Measurements from ENCODE around the gene LRRC27.

The LRRC27 gene

DNA sequence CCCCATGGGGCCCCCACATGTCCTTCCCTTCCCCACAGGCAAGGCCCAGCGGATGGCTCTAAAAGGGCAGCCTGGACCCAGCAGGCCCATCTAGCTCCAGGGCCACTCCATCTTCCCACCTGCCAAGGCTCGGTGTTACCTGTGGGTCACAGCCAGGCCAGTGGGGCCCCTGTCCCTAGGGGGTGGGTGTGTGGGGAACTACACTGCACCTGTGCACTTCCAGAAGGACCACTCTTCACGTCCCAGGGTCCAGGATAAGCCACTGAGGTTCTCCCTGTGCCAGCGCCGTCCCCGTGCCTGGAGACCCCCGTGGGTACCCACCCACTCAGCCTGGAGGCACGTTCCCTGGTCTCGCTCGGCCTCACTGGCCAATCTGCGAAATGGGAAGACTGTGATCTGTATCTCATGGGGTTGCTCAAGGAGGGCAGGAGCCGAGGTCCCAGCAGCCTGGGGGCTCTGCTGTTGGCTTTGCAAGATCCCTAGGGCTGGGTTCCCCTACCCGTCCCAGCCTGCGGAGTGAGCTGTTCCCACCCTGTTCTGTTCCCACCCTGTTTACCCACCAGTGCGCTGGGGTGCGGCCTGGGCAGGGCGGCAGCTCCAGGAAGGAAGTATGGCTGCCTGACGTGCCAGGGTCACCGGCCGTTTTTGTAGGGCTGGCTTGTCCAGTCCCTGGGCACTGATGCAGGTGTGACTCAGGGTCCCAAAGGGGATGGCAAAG is 69.6 kb downstream of the LRRC27 start:
- Histone ChIP-seq H3K9ac (ENCODE audit: low read length) (no peak overlapping the region), H3K27ac (ENCODE audit: low read depth, low read length) (no peak overlapping the region)

DNA sequence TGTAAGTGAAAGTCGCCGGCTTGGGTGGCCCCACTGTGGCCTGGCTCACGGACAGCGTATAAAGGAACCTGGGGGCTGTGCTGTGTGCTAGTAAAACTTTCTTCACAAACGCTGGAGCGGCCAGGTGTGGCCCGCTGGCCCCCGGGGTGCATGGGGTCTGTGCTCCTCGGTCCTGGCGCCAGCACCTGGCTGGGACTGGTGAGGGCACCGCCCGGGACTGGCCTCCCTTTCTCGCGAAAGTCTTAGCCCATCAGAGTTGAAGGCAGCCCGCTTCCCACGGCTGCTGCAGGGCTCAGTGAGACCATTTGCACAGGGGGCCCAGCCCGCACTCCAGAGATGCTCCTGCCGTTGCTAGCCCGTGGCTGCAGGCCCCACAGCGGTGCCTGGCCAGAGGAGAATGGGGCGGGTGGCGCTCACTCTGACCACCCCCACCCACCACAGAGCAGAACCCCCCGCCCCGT is 70.8 kb downstream of the LRRC27 start:
- H3K79me2 ChIP-seq (ENCODE audit: insufficient read depth, low read length): no peaks in the 10 kb centered on the region
- no peak overlapping the region for H3K27ac ChIP-seq (ENCODE audit: low read depth, low read length)
- H3K4me2 ChIP-seq (ENCODE audit: low read depth, low read length, poor library complexity, severe bottlenecking): no peak overlapping the region
- no peak overlapping the region for H3K9ac ChIP-seq (ENCODE audit: low read length)
- no peaks in the 10 kb centered on the region for H3K36me3 ChIP-seq (ENCODE audit: low read length)
- H3F3A ChIP-seq (ENCODE audit: insufficient read depth): no peaks in the 10 kb centered on the region
- no peak overlapping the region for H2AFZ ChIP-seq (ENCODE audit: low read depth, low read length, severe bottlenecking)
- H3K9me2 ChIP-seq (replicated peaks; ENCODE audit: insufficient read depth, low read length): no peaks in the 10 kb centered on the region
- no peak overlapping the region for H3K4me3 ChIP-seq (ENCODE audit: insufficient read depth, low read length, poor library complexity, severe bottlenecking)
- TF ChIP-seq EZH2phosphoT487 (conservative IDR thresholded peaks at IDR 0.05; ENCODE audit: low read length): no peak
- TF ChIP-seq, protein P1, sequence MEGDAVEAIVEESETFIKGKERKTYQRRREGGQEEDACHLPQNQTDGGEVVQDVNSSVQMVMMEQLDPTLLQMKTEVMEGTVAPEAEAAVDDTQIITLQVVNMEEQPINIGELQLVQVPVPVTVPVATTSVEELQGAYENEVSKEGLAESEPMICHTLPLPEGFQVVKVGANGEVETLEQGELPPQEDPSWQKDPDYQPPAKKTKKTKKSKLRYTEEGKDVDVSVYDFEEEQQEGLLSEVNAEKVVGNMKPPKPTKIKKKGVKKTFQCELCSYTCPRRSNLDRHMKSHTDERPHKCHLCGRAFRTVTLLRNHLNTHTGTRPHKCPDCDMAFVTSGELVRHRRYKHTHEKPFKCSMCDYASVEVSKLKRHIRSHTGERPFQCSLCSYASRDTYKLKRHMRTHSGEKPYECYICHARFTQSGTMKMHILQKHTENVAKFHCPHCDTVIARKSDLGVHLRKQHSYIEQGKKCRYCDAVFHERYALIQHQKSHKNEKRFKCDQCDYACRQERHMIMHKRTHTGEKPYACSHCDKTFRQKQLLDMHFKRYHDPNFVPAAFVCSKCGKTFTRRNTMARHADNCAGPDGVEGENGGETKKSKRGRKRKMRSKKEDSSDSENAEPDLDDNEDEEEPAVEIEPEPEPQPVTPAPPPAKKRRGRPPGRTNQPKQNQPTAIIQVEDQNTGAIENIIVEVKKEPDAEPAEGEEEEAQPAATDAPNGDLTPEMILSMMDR (IDR thresholded peaks at IDR 0.05; ENCODE audit: insufficient read depth, low read length, poor library complexity, severe bottlenecking): no peak
- no peaks in the 10 kb centered on the region for H4K20me1 ChIP-seq (ENCODE audit: low read depth, low read length)
- H3K9me3 ChIP-seq (ENCODE audit: insufficient read depth, low read length): no peaks in the 10 kb centered on the region
- H3K27me3 ChIP-seq (ENCODE audit: low read length): no peaks in the 10 kb centered on the region

More for the DNA sequence above, 69.6 kb downstream of the LRRC27 start:
- H3K4me2 ChIP-seq (ENCODE audit: low read depth, low read length, poor library complexity, severe bottlenecking): no peak overlapping the region
- H3K9me2 ChIP-seq (replicated peaks; ENCODE audit: insufficient read depth, low read length): no peaks in the 10 kb centered on the region
- no peaks in the 10 kb centered on the region for H3K79me2 ChIP-seq (ENCODE audit: insufficient read depth, low read length)
- H3F3A ChIP-seq (ENCODE audit: insufficient read depth): no peaks in the 10 kb centered on the region
- H3K9me3 ChIP-seq (ENCODE audit: insufficient read depth, low read length): no peaks in the 10 kb centered on the region
- no peak for TF ChIP-seq EZH2phosphoT487 (conservative IDR thresholded peaks at IDR 0.05; ENCODE audit: low read length)
- TF ChIP-seq, protein P1 (IDR thresholded peaks at IDR 0.05; ENCODE audit: insufficient read depth, low read length, poor library complexity, severe bottlenecking): no peak
- no peak overlapping the region for H2AFZ ChIP-seq (ENCODE audit: low read depth, low read length, severe bottlenecking)
- no peaks in the 10 kb centered on the region for H4K20me1 ChIP-seq (ENCODE audit: low read depth, low read length)
- H3K36me3 ChIP-seq (ENCODE audit: low read length): no peaks in the 10 kb centered on the region
- H3K4me3 ChIP-seq (ENCODE audit: insufficient read depth, low read length, poor library complexity, severe bottlenecking): no peak overlapping the region
- no peaks in the 10 kb centered on the region for H3K27me3 ChIP-seq (ENCODE audit: low read length)

DNA sequence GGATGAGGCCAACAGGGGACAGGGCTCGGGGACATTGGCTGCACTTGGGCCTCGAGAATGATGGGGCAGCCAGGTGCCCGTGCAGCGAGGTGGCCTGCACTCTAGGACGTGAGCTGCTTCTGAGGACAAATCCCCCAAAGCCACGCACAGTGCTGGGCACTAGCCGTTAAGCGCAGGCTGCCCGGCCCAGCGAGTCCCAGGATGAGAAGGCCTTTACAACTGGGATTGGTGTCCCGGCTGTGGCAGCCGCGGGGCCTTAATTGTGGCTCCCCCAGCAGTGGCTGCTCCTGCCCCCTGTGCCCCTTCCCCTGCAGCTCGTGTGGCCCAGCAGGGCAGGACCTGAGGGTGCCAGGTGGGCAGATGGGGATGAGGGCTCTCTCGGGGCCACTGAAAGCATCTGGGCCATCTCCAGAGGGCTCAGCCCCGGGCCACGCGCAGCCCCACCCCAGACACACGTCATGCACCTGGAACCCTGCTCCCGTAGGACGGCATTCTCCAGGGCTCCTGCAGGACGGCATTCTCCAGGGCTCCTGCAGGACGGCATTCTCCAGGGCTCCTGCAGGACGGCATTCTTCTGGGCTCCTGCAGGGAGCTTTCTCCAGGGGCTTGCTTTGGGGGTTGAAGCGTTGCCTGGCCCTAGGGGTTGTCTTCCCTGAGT is 71.6 kb downstream of the LRRC27 start:
- TF ChIP-seq, protein P1 (IDR thresholded peaks at IDR 0.05; ENCODE audit: insufficient read depth, low read length, poor library complexity, severe bottlenecking): no peak
- no peak for TF ChIP-seq EZH2phosphoT487 (conservative IDR thresholded peaks at IDR 0.05; ENCODE audit: low read length)
- H3K27ac ChIP-seq (ENCODE audit: low read depth, low read length): no peak overlapping the region
- no peaks in the 10 kb centered on the region for H3F3A ChIP-seq (ENCODE audit: insufficient read depth)
- H3K36me3 ChIP-seq (ENCODE audit: low read length): no peaks in the 10 kb centered on the region
- H3K27me3 ChIP-seq (ENCODE audit: low read length): no peaks in the 10 kb centered on the region
- H3K4me3 ChIP-seq (ENCODE audit: insufficient read depth, low read length, poor library complexity, severe bottlenecking): no peak overlapping the region
- H3K4me2 ChIP-seq (ENCODE audit: low read depth, low read length, poor library complexity, severe bottlenecking): no peak overlapping the region
- H3K9me3 ChIP-seq (ENCODE audit: insufficient read depth, low read length): no peaks in the 10 kb centered on the region
- H3K79me2 ChIP-seq (ENCODE audit: insufficient read depth, low read length): no peaks in the 10 kb centered on the region
- H3K9ac ChIP-seq (ENCODE audit: low read length): no peak overlapping the region
- H2AFZ ChIP-seq (ENCODE audit: low read depth, low read length, severe bottlenecking): no peak overlapping the region
- H4K20me1 ChIP-seq (ENCODE audit: low read depth, low read length): no peaks in the 10 kb centered on the region
- no peaks in the 10 kb centered on the region for H3K9me2 ChIP-seq (replicated peaks; ENCODE audit: insufficient read depth, low read length)

Data from SU-DHL-6 (cell line).